HG03196 (cell line): ENCODE data around the gene TNFRSF1B.
A peak's percentile ranks its signal among the peaks of the same experiment; 100 is the strongest.

Source experiments
- ATAC-seq: cut with Tn5 transposase; IDR thresholded peaks from one replicate; pipeline ENCODE4 v1.9.1; 2021; ENCODE audit not compliant: unreplicated experiment

Gene TNFRSF1B

DNA sequence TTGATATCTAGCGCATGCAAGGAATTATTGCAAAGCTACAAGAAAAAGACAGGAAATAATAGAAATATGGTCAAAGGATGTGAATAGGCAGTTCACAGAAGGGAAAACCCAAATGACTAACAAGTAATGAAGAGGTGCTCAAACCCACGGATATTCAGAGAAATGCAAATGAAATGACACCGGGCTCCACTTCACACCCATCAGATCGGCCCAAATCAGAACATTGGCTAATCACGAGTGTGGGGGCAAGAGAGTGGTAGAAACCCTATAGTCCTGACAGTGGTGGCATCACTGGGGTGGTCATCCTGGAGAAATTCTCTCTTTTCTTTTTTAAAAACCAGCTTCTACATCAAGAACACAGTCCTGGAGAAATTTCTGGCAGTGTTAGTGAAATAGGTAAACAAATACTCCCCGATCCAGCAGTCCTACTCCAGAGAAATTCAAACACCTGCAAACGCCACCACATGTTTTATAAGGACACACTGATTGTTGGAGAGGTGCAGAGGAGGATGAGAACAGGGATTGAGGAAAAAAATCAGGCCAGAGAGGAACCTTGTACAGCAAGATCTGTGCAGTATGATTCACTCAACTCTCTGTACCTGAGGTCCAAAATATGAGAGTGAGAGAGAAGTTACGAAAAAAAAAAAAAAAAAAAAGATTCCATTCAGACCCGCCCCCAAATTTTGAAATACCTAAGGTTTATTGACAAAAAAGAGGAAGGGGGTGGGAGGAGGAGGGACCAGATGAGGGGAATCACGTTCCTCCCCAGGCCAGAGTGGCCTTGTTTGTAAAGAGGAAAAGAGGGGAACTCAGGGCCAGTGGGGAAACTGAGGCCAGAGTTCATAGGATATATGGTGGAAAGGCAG, 9.2 kb upstream of the TNFRSF1B start:
- no peak for ATAC-seq

DNA sequence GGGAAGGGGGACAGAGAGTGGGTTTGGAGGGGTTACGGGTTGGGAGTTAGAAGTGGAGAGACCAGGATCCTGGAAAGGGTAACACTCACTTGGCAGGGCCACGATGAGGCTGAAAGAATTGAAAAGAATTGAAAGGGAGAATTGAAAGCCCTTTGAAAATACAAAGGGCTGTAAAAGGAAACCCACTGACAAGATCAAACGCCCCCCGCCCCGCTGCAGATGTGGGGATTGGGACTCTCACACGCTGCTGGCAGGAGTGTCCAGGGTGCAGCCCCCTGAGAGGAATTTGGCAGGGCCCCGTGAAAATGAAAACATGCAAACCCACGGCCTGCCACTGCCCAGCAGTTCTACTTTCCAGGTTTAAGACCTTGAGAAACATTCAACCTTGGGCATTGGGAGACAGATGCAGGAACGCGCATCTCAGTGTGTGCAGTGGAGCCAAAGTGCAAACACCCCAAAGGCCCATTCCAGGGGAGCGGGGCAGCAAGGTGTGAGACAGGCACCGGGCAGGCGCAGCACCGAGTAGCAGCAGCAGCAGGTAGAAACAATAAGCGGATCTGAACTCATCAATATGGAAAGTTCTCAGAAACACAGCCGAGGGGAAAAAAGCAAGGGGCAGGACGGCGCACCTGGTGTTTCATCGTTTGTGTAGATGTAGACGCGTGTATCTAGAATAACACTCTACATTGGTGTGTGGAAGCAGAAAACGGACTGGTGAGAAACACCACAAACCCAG, 8.3 kb upstream of the TNFRSF1B start:
- ATAC-seq, result no peak

DNA sequence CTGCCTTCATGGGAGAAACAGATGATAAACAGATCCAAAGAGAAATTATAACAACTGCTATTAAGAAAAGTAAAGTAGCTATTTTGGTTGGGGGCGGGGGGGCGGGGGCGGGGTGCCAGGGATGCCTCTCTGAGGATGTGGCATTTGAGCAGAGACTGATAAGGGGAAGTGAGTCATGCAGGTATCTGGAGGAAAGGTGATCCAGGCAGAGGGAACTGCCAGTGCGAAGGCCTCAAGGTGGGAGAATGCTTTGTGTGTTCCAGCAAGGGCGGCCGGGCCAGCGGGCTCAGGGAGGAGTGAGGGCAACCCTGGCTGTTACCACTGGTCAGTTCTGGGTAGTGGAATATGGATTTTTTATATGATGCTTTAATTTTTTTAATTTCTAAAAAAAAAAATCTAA, 7.0 kb upstream of the TNFRSF1B start:
- no peak for ATAC-seq

DNA sequence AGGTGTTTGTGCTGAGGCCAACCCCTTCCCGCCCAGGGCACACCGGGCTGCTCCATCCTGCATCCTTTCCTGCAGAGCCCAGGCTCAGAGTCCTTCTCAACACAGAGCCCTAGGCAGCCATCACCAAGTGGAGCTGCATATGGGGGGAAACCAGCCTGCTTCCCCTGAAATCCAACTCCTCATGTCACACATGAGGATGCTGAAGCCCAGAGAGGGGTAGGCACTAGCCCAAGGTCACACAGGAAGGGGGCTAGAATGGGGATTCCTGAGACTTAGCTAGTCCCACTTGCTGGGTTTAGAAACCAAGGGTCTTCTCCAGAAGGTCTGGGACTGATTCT, 5.5 kb upstream of the TNFRSF1B start:
- no peak for ATAC-seq

- peak; percentile 65 for ATAC-seq
Observed at GRCh38 chr1:12161662-12162458, 4.9 kb upstream of the TNFRSF1B start.

DNA sequence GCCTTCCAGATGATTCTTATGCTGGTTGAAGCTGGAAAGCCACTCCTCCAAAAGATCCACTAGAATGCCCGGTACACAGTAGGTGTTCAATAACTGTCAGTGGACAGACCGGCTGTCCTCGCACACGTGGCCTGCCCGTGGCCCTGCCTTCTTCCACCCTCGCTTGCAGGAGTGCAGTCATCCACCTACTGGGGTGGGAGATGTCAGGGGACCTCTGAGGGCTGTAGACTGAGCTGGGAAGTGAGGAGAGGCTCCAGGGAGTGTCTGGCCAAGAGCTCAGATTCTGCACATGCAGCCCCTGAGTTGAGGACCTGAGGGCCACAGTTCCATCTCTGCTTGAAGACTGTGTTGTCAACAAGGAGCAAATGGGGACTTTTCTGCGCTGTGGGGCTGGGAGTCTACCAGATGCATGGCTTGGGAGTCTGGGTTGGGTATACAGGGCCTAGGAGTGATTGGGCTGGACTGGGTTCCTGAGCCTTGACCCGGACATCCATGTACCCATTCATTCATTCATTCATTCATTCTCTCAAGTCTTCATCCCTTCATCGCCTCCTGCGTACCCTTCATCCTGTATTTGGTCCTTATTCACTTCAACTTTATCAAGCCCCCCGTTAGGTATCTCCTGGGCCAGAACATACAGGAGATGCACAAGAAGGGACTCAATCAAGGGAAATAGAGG, 4.2 kb upstream of the TNFRSF1B start:
- no peak for ATAC-seq

DNA sequence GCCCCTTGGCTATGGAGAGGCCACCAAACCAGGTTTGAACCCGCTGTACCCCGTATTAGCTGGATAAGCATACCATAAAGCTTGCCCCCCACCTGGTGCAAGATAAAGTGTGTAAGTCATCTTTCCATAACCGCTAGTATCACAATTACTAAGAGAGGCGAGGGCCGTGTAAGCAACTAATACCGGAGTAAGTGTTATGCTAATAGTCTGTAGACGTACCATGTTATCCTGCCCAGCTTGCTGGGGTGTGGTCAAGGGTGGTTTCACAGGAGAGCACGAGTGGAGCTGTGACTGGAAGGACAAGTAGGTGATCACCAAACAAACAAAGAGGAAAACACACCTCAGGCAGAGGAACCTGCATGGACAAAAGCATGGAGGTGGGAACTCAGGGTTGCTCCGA, 3.6 kb upstream of the TNFRSF1B start:
- ATAC-seq, result no peak

DNA sequence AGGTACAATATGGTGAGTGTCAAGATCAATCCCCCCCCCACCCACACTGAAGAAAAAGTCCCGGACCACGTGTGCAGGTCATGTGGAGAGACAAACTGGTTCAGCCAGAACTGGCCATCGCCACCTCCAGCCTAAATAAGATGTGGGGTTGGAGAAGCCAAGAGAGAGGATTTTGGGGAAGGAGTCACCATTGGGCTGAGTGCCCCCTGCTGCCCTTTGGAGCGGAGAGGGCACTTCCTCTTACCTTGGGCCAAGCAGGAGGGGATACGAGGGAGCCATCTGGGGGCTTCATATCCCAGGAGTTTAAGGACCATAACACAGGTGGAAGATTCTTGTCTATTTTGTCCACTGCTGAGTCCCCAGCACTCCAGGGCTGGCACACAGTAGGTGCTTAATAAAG, 2.6 kb upstream of the TNFRSF1B start:
- ATAC-seq, result no peak

- no peak for ATAC-seq
Observed at GRCh38 chr1:12165342-12165741, 1.4 kb upstream of the TNFRSF1B start.

- ATAC-seq, result no peak
Observed at GRCh38 chr1:12167493-12168429, 970 bp downstream of the TNFRSF1B start.

DNA sequence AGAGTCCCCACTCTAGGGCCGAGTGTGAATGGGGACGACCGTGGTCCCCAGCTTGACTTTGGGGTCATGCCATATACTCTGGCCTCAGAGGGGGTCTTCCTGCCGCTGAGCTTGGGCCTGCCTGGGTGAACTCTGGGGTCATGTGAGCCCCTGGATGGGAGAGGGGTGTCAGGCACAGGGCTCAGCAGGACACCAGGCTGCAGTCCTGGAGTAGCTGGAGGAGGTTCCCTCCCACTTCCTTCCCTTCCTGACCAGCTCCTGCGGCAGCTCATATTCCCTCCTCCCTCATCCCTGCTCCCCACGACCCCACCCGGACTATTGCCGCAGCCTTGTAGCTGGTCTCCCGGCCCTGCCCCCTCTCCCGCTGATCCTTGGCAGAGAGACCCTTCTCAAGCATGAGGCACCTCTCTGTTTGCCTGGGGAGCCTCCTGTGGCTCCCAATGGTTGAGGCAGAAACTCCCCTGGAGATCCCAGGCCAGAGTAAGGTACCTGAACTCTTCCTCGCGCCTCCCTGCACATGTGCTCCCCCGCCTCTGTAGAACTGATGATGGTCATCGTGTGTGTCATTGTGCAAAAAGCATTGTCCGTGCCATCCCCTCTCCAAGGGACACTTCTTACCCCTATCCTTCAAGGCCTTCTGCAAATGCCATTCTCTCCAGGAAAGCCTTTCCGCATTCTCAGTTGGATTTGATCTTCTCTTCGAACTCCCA, 1.8 kb downstream of the TNFRSF1B start:
- no peak for ATAC-seq

- no peak for ATAC-seq
Observed at GRCh38 chr1:12169442-12170135, 2.8 kb downstream of the TNFRSF1B start.

GRCh38 chr1:12170263-12170671, 3.5 kb downstream of the TNFRSF1B start:
- no peak for ATAC-seq

DNA sequence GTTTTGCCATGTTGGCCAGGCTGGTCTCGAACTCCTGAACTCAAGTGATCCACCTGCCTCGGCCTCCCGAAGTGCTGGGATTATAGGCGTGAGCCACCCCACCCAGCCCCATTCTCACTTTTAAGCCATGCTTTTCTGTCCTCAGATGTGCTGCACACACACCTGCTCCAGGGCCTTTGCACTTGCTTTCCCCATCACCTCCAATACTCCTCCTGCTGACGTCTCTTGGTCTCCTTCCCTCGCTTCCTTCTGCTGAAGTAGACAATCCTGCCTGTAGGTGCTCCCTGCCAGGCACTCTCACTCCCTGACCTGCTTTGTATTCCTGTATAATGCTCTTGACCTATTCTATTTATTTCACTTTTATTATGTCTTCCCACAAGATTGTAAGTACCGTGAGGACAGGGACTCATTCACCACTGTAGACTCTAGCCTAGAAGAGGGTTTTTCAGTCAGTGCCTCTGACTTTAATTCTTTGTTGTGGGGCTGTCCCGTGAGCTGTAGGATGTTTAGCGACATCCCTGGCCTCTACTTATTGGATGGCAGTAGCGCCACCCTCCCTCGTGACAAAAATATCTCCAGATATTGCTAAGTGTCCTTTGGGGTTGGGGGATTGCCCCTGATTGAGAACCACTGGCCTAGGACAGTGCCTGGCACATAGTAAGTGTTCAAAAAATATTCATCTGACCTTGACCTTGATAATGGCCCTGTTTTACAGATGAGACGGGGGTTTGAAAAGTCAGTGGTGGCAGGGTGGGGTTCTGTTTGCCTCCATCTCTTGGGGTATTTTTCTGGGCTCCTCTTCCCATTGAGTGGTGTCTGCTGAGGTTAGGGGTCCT, 4.6 kb downstream of the TNFRSF1B start:
- ATAC-seq, result no peak

DNA sequence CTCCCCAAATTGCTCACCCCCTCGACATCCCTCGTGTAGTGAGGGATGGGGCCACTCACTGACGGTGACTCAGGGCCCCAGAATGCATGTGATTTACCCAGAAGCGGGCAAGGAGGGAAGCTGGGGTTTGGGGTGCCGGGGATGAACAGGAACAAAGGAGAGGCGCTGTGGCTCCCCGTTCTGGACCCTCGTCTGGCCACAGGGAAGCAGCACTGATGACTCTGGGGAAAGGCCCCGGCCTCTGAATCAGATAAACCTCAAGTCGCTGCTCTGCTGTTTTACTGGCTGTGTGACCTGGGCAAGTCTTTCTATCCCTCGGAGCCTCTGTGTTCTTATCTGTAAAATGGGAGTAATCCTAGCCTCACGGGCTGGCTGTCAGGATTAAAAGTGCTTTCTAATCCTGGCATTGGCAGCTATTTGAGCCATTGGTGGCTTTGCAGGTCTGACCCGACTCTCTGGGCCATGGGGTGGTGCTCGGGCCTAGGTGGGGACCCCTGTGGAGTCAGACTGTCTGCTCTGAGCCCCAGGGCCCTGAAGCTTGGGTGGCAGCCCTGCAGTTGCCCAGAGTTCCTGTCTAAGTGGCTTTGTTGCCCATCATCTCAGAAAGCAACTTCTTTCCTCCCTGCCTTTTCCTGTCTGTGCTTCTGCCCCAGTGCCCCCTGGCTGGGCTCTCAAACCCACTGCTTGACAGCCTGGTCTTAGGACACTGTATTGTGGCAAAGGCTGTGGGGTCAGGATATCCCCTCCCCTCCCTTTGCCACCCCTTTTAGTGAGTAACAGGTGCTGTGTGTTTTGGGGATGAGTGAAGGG, 5.5 kb downstream of the TNFRSF1B start:
- ATAC-seq, result no peak

DNA sequence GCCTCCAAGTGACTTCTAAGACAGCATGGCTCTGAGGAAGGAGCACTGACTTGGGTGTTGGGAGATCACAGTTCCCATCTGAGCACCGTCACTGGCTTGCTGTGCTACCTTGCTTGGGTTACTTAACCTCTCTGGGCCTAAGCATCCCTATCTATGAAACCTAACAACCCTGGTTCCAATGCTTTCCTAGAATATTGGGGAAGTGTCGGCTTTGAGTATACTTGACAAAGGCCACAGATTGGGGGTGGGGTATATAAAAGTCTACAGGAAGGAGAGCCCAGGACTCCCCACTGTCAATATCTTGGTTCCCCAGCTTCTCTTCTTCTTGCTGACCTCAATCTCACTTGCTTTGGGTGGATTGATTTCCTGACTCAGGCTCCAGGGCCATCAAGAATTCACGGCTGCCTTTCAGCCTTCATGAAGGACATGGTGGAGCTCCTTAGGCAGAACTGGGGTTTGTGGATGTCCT, 6.3 kb downstream of the TNFRSF1B start:
- ATAC-seq, result no peak

DNA sequence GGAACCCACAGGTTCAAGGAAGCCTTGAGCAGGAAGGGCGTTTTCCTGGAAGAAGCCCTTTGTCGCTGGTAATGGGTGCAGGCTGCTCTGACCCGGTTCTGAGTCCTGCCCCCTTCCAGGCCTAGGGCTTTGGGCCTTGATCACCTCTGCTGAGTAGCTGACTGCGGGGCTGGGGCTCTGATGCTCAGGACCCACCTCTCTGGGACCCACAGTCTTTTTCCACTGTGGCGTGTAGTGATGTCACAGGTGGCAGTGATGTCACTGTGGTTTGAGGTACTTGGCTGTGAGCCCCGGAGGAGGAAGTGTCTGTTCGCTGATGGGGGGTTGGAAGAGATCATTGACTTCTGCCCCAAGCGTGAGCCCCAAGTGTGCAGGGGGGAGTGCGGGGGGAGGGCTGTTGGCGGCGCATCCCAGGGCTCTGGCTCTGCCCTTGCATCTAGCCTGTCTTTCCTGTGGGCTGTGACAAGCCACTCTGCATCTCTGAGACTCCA, 6.9 kb downstream of the TNFRSF1B start:
- ATAC-seq, result no peak
